LNCAP (cell line): Measurements from ENCODE around the gene TMLHE.

Experiments used
- TF ChIP-seq, protein P1 (sequence below): fragments of 450-650 bp; IDR thresholded peaks from 2 replicates; pipeline ENCODE4 v1.5.1; 2017; ENCODE audit warnings: mild to moderate bottlenecking

TMLHE gene

GRCh38 chrX:155613927-155614559 lies 1.3 kb upstream of the TMLHE start:
- TF ChIP-seq, protein P1, sequence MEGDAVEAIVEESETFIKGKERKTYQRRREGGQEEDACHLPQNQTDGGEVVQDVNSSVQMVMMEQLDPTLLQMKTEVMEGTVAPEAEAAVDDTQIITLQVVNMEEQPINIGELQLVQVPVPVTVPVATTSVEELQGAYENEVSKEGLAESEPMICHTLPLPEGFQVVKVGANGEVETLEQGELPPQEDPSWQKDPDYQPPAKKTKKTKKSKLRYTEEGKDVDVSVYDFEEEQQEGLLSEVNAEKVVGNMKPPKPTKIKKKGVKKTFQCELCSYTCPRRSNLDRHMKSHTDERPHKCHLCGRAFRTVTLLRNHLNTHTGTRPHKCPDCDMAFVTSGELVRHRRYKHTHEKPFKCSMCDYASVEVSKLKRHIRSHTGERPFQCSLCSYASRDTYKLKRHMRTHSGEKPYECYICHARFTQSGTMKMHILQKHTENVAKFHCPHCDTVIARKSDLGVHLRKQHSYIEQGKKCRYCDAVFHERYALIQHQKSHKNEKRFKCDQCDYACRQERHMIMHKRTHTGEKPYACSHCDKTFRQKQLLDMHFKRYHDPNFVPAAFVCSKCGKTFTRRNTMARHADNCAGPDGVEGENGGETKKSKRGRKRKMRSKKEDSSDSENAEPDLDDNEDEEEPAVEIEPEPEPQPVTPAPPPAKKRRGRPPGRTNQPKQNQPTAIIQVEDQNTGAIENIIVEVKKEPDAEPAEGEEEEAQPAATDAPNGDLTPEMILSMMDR = no peak

- TF ChIP-seq, protein P1 = no peak
Observed at GRCh38 chrX:155611302-155611701, 1.4 kb downstream of the TMLHE start.

- TF ChIP-seq, protein P1 = no peak
Observed at GRCh38 chrX:155592981-155593380, 19.8 kb downstream of the TMLHE start.

DNA sequence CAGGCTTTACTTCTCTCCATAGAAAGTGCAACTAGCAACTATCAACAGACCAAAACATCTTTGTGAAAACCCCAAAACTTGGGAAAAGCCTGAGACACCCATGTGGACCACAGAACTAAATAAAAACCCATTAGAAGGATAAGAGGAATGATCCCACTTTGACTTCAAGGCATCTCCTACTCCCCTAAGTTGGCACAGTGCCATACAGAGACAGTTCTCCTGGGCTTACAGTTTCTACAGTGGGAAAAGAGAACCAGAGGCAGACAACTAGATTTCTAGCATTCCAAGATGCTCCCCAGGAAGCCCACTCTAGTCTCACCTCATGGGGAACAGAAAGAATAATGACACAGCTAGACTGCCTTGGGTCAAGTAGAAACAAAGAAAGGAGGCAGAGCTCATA lies 20.4 kb downstream of the TMLHE start:
- TF ChIP-seq, protein P1 = no peak

GRCh38 chrX:155577682-155578081 lies 35.1 kb downstream of the TMLHE start:
- TF ChIP-seq, protein P1 = no peak

GRCh38 chrX:155563099-155563498 lies 49.7 kb downstream of the TMLHE start:
- TF ChIP-seq, protein P1 = no peak

DNA sequence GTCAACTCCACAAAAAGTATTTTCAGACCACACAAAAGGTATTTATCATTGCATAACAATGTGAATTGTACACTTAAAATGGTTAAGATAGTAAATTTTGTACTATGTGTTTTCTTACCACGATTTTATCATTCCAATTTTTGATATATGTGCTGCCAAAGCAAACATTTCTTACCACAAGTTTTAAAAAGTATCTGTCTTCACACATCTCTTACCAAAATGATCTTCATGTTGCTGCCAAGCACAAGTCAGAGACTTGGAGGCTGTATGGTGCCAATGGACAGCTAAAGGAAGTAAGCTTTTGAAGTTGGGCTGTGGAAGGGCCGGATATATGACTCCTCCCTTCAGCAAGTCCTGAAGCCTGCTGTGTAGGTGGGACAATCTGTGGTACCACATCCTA lies 67.9 kb downstream of the TMLHE start:
- TF ChIP-seq, protein P1 = no peak

- TF ChIP-seq, protein P1 = no peak
Observed at GRCh38 chrX:155535866-155536265, 76.9 kb downstream of the TMLHE start.
